CD4-positive, alpha-beta T cell treated with Interleukin-17A for 4 hours (primary cell): ENCODE results near the gene RGS19.

Source experiments
- DNase-seq: peaks from one replicate; pipeline ENCODE4 v3.0.0-alpha.2; 2020; ENCODE audit warnings: mixed read lengths

The RGS19 gene

DNA sequence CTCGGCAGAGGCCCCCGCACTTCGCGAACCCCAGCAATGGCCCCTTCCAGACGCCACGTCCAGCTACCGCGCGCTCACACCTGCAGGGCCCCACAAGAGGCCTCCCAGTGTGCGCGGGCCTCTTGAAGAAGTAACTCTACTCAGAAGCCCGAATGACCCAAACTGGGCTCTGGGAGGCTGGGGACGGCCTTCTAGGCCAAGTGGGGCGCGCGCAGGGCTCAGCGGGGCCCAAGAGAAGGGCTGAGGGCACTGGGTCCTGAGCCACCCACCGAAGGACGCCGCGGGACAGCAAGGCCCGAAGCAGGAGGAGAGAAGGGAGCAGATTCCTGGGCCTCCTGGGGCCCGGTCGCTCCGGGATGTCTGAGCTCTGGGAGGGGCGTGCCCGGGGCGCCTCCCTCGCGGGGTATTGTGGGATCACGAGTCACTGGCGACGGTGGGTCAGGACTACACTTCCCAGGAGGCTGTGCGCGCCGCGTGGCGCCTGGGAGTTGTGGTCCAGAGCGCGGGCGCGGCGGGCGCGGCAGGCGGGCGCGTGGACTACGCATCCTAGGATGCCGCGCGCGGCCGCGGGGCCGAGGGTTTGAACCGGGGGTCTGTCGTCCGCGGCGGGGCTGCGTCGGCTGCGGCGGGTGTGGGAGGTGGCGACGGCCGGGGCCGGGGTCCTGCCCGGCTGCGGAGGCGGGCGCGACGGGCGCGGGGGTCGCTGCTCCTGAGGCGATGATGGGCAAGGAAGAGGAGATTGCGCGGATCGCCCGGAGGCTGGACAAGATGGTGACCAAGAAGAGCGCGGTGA is 16.5 kb downstream of the RGS19 start, which contains the start of gene TCEA2:
TCEA2 (plus strand) TSS at position 603 of the 793 bp plus-strand sequence; CDS start at position 718, 115 bp downstream.
- DNase-seq, result peak; percentile 97

DNA sequence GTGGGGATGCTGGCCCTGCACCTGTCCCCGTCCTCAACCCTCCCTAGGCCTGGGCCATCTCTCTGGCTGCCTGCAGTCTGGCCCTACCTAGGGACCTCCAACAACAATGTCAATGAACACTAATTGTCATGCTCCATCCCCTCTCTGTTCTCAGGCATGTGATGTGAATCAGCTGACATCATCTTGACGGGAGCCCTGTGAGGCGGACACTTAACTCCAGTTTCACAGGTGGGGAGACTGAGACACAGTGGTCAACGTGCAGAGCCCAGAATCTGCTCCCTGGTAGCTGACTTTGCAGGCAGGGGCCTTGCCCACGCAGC is 17.1 kb downstream of the RGS19 start:
- DNase-seq, result no peak

GRCh38 chr20:64058536-64058935 is 20.8 kb downstream of the RGS19 start:
- no peak for DNase-seq

DNA sequence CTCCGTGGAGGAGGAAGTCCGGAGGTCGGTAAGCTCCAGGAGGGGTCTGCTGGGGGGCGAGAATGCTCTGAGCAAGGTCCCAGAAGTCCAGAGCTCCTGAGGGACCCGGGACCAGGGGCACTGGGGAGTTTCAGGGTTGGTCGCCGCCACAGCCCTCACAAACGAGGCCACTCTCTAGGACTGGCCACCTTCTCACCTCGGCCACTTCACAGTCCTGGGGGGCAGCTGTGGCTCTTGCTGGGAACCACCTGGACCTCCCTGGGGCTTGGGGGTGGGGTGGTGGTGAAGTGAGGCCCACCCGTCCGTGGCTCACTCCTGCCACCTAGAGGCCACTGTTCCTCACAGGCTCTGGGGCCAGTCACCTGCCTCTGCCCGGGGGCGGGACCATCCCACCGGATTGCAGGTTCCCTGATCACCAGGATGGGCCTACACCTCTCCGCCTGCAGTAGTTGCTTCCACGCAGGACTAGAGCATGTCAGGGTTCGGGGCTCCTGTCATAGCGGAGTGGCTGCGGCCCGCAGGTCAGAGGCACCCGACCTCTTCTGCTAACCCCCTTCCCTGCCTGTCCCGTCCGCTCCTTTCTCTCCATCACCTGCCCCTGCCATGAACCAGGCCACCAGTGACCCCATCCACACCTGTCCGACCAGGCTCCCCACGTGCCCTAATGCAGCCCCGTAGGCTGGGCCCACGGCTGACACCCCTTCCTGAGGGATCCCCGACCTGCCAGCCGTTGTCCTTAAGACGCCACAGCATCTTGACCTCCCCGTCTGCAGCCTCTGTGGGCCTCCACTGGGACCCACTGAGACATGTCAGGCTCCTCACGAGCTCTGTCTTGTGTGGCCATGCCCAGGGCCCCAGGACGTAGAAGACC is 21.5 kb downstream of the RGS19 start:
- DNase-seq, result peak; percentile 90

GRCh38 chr20:64056889-64057627 is 22.3 kb downstream of the RGS19 start:
- DNase-seq, result peak; percentile 25

- no peak for DNase-seq
These were observed 22.8 kb downstream of the RGS19 start for GRCh38 chr20:64056639-64056888.

DNA sequence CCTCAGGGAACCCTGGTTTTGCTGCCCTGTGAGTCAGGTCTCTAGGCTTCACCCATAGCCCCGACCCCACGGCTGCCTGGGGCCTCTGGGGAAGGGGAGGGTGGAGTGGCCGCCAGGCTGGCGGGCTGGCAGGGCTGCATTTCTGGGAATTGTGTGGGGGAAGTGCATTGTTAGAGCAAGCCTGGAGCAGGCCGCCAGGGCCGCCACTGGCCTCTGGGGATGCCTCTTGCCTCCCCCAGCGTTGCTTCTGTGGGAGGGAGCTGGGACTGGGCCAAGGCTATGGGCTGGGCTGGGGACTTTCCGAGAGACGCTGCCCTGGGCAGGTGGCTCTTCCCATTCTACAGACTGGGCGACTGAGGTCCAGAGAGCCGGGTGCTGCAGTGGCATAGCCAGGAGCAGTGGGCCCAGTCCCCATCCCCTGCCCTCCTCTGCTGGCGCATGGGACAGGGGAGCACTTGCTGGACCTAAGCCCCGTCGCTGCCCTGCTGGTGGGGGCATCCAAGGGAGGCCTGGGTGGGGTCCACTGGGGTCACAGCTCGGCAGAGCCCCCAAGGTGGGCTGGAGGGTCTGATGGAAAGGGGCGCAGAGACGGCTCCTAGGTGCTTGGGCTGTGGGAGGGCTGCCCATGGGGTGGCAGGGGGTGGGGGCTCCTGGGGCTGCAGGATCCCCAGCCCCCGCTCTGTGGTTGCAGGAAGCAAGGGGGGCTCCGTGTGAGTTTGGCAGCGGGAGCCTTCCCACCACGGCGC is 23.3 kb downstream of the RGS19 start:
- DNase-seq, result no peak

DNA sequence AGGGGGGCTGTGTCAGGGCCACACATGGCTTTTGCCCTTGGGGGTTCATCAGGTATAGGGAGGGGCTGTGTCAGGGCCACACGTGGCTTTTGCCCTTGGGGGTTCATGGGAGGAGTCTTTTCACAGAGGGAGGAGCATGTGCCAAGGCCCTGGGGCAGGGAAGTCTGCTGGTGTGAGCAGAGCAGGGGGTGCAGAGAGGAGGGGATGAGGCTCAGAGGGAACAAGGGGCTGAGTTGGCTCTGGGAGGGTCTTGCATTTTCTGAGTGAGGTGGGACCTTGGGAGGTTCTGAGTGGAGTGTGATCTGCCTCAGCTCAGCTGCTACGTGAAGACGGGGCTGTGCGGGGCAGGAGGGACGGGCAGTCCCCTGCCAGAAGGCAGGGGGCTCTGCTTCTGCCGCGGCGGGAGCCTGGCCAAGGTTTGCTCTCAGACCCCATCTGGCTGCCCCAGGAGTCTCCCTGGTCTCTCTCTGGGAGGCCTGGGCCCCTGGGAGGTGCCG is 23.9 kb downstream of the RGS19 start:
- no peak for DNase-seq

GRCh38 chr20:64053841-64054661 is 25.3 kb downstream of the RGS19 start:
- no peak for DNase-seq

DNA sequence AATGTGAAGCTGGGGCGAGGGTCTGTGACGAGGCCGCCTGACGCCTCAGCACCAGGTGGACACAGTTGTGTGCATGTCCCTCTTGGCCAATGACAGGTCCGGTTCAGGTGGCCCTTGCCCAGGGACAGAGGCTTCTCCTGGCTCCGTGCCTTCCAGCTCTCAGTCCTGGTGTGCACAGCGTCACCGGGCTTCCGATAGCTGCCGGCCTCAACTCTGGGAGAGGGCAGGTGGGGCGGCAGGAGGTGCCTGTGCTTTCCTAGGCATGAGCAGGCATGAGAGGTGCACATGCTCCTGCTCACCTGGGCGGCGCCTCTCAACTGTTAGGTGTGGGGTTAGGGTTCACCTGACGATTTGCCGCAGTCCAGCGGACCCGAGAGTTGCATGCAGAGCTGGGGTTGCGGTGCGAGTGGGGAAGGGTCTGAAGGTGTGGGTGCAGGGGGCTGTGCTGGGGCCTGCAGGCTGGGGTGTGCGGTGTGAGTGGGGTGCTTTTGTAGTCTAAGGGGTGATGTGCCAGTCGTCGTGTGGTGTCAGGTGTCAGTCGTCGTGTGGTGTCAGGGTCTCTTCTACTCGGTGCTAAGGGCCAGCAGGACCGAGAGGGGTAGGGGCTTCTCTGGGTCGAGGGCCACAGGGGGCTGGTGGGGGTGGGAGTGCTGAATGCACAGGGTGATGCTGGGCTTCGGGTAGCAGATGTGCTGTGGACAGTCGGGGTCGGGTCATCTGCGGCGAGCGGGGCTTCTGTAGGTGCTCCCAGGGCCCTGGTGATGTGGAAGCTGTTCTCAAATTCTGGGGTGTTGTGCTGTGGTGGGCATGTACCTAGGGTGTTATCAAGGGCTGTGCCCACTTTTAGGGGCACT is 26.1 kb downstream of the RGS19 start:
- DNase-seq, result no peak

DNA sequence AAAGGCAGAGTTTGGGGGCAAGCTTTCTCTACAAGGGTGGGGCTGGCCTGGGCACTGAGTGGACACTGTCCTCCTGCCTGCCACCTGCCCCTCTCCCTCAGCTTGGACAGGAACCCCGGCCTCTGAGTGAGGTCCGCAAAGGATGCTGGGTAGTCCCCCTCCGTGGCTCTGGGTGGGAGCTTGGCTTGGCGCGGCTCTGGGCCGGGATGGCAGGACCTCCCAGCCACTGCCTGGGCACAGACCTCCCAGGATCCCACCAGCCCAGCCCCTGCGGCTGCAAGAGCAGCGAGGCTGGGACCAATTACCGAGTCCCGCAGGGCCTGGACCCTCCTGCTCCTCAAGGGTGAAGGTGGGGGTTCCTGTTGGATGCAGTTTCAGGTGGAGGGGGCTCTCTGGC is 27.0 kb downstream of the RGS19 start:
- DNase-seq, result no peak

DNA sequence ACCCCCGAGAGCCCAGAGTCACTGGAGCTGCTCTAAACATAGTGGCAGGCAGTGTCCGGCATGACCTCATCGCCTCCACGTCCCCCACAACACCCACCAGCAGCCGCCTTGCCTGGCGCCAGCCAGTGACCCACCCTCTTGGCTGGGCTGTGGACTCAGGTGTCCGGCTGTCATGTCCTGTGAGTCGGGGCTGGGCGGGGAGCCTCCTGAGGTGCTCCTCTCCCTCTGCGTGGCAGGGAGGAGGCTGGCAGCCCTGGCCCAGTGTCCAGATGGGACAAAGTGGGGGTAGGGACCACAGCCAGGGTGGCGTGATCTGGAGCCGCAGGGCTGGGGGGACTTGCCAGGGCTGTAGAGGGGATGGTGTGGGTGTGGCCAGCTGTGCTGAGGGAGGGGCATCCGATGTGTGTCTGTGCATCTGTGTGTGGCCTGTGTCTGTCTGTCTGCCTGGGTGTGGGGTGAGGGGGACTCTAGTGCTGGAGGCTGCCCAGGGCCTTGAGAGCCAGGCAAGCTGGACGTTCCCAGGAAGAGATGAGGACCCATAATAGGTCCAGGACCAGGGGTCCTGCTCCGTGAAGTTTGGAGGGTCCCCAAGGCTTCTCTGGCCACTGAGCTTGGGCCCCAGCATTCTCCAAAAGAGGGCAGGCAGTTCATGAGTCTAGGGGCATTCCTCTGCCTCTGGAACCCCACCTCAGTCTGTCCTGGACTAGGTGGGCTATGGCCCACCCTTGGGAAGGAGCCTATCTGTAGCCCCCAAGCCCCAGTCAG is 27.6 kb downstream of the RGS19 start:
- DNase-seq, result no peak

DNA sequence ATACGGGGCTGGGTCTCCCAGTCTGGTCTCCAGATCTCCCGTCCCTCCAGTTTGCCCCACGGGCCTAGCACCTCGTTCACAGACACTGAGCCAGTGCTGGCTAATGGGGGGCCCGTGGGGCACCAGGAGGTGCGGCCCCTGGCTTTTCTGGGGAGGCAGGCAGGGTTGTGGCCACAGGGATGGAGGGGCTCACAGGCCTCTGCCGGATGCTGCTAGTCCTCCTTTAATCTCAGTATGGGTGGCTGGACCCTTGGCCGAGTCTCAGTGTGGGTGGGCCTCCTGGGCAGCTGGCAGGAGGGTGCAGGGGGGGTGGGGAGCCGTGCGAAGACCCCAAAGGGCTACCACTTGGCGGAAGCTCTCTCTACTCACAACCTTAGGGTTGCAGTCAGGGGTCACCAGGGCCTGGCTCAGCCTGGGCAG is 28.3 kb downstream of the RGS19 start:
- DNase-seq, result no peak

DNA sequence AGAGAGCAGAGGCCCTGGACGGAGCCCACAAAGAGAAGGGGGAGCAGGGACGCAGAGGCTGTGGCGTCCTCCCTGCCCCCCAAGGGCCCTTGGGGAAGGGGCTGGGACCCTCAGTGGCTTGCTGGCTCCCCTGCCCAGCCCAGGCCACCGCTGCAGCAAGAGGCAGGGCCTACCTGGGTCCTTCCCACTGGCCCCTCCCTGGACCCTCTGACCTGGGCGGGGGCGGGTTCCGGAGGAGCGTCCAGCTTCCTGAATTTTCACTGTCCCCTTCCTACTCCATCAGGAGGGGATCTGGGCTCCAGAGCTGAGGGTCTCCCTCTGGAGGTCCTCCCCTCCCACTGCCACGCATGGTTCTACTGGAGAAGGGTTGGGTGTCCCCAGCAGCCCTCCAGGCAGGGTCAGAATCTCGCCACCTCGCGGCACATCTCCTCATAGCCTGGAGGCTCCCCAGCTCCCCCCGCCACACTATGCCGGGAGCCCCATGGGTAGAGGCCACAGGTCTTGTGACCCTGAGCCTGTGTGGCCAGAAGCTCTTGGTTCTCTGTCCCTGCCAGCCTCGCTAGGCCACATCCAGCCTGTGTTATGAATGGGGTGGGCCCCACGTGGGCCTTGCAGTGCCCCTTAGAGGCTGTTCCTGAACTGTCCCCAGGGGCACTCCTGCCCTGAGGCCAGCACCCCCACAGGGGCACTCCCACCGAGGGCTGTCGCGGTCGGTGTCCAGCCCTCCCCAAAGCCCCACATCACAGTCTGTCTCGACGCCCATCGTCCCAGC is 28.9 kb downstream of the RGS19 start:
- no peak for DNase-seq

DNA sequence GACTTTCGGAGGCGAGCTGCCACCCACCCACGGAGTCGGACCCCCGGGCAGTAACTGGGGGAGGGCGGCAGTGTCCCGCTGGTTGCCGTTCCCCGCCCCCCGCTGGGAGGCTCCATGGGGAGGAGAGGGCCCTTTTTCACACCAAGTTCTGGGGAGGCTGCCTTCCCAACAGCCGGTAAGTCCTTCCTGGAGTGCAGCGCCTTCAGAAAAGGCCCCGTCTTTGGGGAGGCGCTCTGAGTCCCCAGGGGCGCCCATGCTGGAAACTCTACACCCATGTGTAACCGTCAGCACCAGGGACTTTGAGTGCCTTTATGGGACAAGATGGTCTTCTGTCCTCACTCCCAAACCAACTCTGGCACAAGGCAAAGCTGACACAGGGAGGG is 29.4 kb downstream of the RGS19 start:
- DNase-seq, result no peak

- peak; percentile 44 for DNase-seq
These were observed 30.0 kb downstream of the RGS19 start, which contains the start of gene SOX18 for GRCh38 chr20:64049060-64049877. Gene SOX18, minus strand, starts transcription at chr20:64049639. Its CDS starts 123 bp downstream, at chr20:64049516.

- no peak for DNase-seq
These were observed 30.8 kb downstream of the RGS19 start for GRCh38 chr20:64048402-64049044.

DNA sequence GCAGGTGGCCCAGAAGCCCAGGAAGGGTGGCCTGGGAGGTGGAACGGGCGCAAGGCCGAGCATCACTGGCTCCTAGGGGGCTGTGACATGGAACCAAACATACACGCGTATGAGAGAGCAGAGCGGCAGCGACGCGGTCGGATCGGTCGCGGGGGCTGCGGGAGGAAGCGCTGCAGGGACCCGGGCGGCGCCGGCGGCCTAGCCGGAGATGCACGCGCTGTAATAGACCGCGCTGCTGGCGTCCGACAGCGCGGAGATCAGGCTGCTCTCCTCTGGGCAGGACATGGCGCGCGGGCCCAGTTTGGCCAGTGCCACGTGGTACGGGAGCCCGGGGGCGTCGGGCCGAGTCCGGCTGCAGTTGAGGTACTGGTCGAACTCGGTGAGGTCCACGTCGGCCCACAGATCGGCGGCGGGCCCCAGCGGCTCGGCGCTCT is 31.3 kb downstream of the RGS19 start:
- DNase-seq, result no peak
